ENCODE measurements around the gene ACY1.

The ACY1 gene

GRCh38 chr3:51982838-51983577 lies at the start of gene ACY1:
ACY1 (plus strand) TSS chr3:51983535; CDS start chr3:51984065, 530 bp downstream.
- DNase-seq, result peak; percentile 78

GRCh38 chr3:51934139-51934850 lies 49.0 kb upstream of the ACY1 start:
- DNase-seq, result no peak

GRCh38 chr3:51934991-51935885 lies 48.1 kb upstream of the ACY1 start:
- no peak for DNase-seq

GRCh38 chr3:51935886-51936755 lies 47.2 kb upstream of the ACY1 start:
- no peak for DNase-seq

GRCh38 chr3:51937014-51937413 lies 46.3 kb upstream of the ACY1 start:
- no peak for DNase-seq

GRCh38 chr3:51937611-51938450 lies 45.5 kb upstream of the ACY1 start:
- no peak for DNase-seq

GRCh38 chr3:51938780-51939425 lies 44.4 kb upstream of the ACY1 start:
- no peak for DNase-seq

- no peak for DNase-seq
Measured at GRCh38 chr3:51940648-51941462, 42.5 kb upstream of the ACY1 start.

- DNase-seq, result no peak
Measured at GRCh38 chr3:51941463-51941797, 41.9 kb upstream of the ACY1 start.

- peak; percentile 100 for DNase-seq
Measured at GRCh38 chr3:51941798-51942602, 41.3 kb upstream of the ACY1 start, which contains the start of the genes PARP3 and RRP9. PARP3 (plus strand) TSS chr3:51942363; CDS start chr3:51943356, 993 bp downstream. RRP9 (minus strand) TSS chr3:51941904; CDS start chr3:51941867, 37 bp downstream.

- no peak for DNase-seq
Measured at GRCh38 chr3:51942603-51943450, 40.5 kb upstream of the ACY1 start.

GRCh38 chr3:51943451-51944391 lies 39.6 kb upstream of the ACY1 start:
- no peak for DNase-seq

GRCh38 chr3:51944451-51945021 lies 38.8 kb upstream of the ACY1 start:
- no peak for DNase-seq

GRCh38 chr3:51945031-51945840 lies 38.1 kb upstream of the ACY1 start:
- no peak for DNase-seq

- DNase-seq, result no peak
Measured at GRCh38 chr3:51945926-51946705, 37.2 kb upstream of the ACY1 start.

Measured in midbrain (tissue), 1 donor.